ENCODE results near the gene UNC80.

UNC80 gene

GRCh38 chr2:209938906-209939305 lies 167.3 kb downstream of the UNC80 start:
- no peak overlapping the region for H3K4me3 ChIP-seq (ENCODE audit: low read depth, low read length)
- TF ChIP-seq CTCF (IDR thresholded peaks at IDR 0.05; ENCODE audit: borderline replicate concordance, insufficient read depth, low read depth, low read length) = no peak

- no peak overlapping the region for H3K4me3 ChIP-seq (ENCODE audit: low read depth, low read length)
- TF ChIP-seq CTCF (IDR thresholded peaks at IDR 0.05; ENCODE audit: borderline replicate concordance, insufficient read depth, low read depth, low read length) = no peak
These were observed 169.3 kb downstream of the UNC80 start for GRCh38 chr2:209940936-209941335.

- no peak overlapping the region for H3K4me3 ChIP-seq (ENCODE audit: low read depth, low read length)
- TF ChIP-seq CTCF (IDR thresholded peaks at IDR 0.05; ENCODE audit: borderline replicate concordance, insufficient read depth, low read depth, low read length) = no peak
These were observed 170.8 kb downstream of the UNC80 start for GRCh38 chr2:209942426-209942825.

- H3K4me3 ChIP-seq (ENCODE audit: low read depth, low read length) = no peak overlapping the region
- no peak for TF ChIP-seq CTCF (IDR thresholded peaks at IDR 0.05; ENCODE audit: borderline replicate concordance, insufficient read depth, low read depth, low read length)
These were observed 171.4 kb downstream of the UNC80 start for GRCh38 chr2:209942936-209943605.

GRCh38 chr2:209943776-209944175 lies 172.1 kb downstream of the UNC80 start:
- no peak overlapping the region for H3K4me3 ChIP-seq (ENCODE audit: low read depth, low read length)
- TF ChIP-seq CTCF (IDR thresholded peaks at IDR 0.05; ENCODE audit: borderline replicate concordance, insufficient read depth, low read depth, low read length) = no peak

GRCh38 chr2:209946539-209946938 lies 174.9 kb downstream of the UNC80 start:
- TF ChIP-seq CTCF (IDR thresholded peaks at IDR 0.05; ENCODE audit: borderline replicate concordance, insufficient read depth, low read depth, low read length) = no peak

GRCh38 chr2:209956271-209956670 lies 184.6 kb downstream of the UNC80 start:
- no peak overlapping the region for H3K4me3 ChIP-seq (ENCODE audit: low read depth, low read length)
- TF ChIP-seq CTCF (IDR thresholded peaks at IDR 0.05; ENCODE audit: borderline replicate concordance, insufficient read depth, low read depth, low read length) = no peak

More at GRCh38 chr2:209946539-209946938, 174.9 kb downstream of the UNC80 start:
- H3K4me3 ChIP-seq (ENCODE audit: low read depth, low read length) = no peak overlapping the region

Measured in GM12875 (cell line).